H9 (cell line): ENCODE measurements around the gene RALGDS. TPM values are rescaled to one million over a fixed set of nuclear protein-coding genes. Genes with fewer than 3 reads are reported as not detected.

Source experiments
- DNase-seq: peaks from one replicate; pipeline ENCODE4 v3.0.0-alpha.2; 2017
- H2AFZ ChIP-seq: one replicate; pipeline ENCODE4 v1.6.1; 2013; ENCODE audit warnings: mild to moderate bottlenecking, low read length, control low read depth, moderate library complexity
- H2AK5ac ChIP-seq: 2 replicates; pipeline ENCODE4 v1.6.1; 2013; ENCODE audit warnings: low read length, control low read depth, mixed read lengths; ENCODE audit not compliant: insufficient read length
- H2BK120ac ChIP-seq: one replicate; pipeline ENCODE4 v1.6.1; 2013; ENCODE audit warnings: low read depth, mild to moderate bottlenecking, low read length, control low read depth, inconsistent platforms; ENCODE audit not compliant: poor library complexity, severe bottlenecking
- H2BK12ac ChIP-seq: 2 replicates; pipeline ENCODE4 v1.6.1; 2013; ENCODE audit warnings: low read length, control low read depth, mixed read lengths, low read depth; ENCODE audit not compliant: insufficient read length
- H2BK15ac ChIP-seq: 2 replicates; pipeline ENCODE4 v1.6.1; 2013; ENCODE audit warnings: low read depth, low read length, control low read depth
- H2BK20ac ChIP-seq: one replicate; pipeline ENCODE4 v1.6.1; 2013; ENCODE audit warnings: low read depth, mild to moderate bottlenecking, low read length, control low read depth, inconsistent platforms; ENCODE audit not compliant: poor library complexity, severe bottlenecking
- H2BK5ac ChIP-seq: 2 replicates; pipeline ENCODE4 v1.6.1; 2013; ENCODE audit warnings: low read length, control low read depth, mixed read lengths; ENCODE audit not compliant: insufficient read length
- H3K14ac ChIP-seq: 2 replicates; pipeline ENCODE4 v1.6.1; 2013; ENCODE audit warnings: low read length, control low read depth; ENCODE audit not compliant: insufficient read depth
- H3K18ac ChIP-seq: 2 replicates; pipeline ENCODE4 v1.6.1; 2013; ENCODE audit warnings: low read depth, mild to moderate bottlenecking, mixed read lengths, low read length, control low read depth; ENCODE audit not compliant: insufficient read length
- H3K23ac ChIP-seq: 2 replicates; pipeline ENCODE4 v1.6.1; 2013; ENCODE audit warnings: low read length, control low read depth, mixed read lengths, low read depth; ENCODE audit not compliant: insufficient read length
- H3K23me2 ChIP-seq: 2 replicates; pipeline ENCODE4 v1.6.1; 2013; ENCODE audit warnings: low read depth, mild to moderate bottlenecking, mixed read lengths, low read length, control low read depth; ENCODE audit not compliant: insufficient read length, poor library complexity, severe bottlenecking
- H3K27ac ChIP-seq: 2 replicates; pipeline ENCODE4 v1.5.1; 2013; ENCODE audit warnings: low read length, control low read depth, mixed read lengths, low read depth; ENCODE audit not compliant: insufficient read length
- H3K27me3 ChIP-seq: 2 replicates; pipeline ENCODE4 v1.6.1; 2013; ENCODE audit warnings: low read length, control low read depth, inconsistent platforms; ENCODE audit not compliant: insufficient read depth
- H3K4ac ChIP-seq: 2 replicates; pipeline ENCODE4 v1.6.1; 2013; ENCODE audit warnings: low read depth, mild to moderate bottlenecking, control low read depth, inconsistent platforms, low read length, moderate library complexity
- H3K4me1 ChIP-seq: 2 replicates; pipeline ENCODE4 v1.6.1; 2013; ENCODE audit warnings: low read length, control low read depth, inconsistent platforms; ENCODE audit not compliant: insufficient read depth
- H3K4me2 ChIP-seq: 2 replicates; pipeline ENCODE4 v1.6.1; 2013; ENCODE audit warnings: low read length, control low read depth, mixed read lengths; ENCODE audit not compliant: insufficient read length, insufficient read depth
- H3K56ac ChIP-seq: 2 replicates; pipeline ENCODE4 v1.6.1; 2013; ENCODE audit warnings: low read depth, mild to moderate bottlenecking, mixed read lengths, low read length, control low read depth; ENCODE audit not compliant: insufficient read length
- H3K79me1 ChIP-seq: 2 replicates; pipeline ENCODE4 v1.6.1; 2013; ENCODE audit warnings: low read depth, mild to moderate bottlenecking, moderate library complexity, low read length, control low read depth, inconsistent platforms; ENCODE audit not compliant: insufficient read depth, poor library complexity, severe bottlenecking
- H3K79me2 ChIP-seq: 2 replicates; pipeline ENCODE4 v1.6.1; 2013; ENCODE audit warnings: low read length, control low read depth, inconsistent platforms; ENCODE audit not compliant: insufficient read depth
- H3K9ac ChIP-seq: 2 replicates; pipeline ENCODE4 v1.6.1; 2013; ENCODE audit warnings: low read length, control low read depth, mixed read lengths; ENCODE audit not compliant: insufficient read length; ENCODE audit errors: extremely low read depth
- H3K9me3 ChIP-seq: one replicate; pipeline ENCODE4 v1.6.1; 2013; ENCODE audit warnings: low read depth, low read length, inconsistent platforms; ENCODE audit not compliant: control insufficient read depth
- H3T11ph ChIP-seq: one replicate; pipeline ENCODE4 v1.6.1; 2013; ENCODE audit warnings: mild to moderate bottlenecking, low read length, control low read depth, inconsistent platforms
- H4K20me1 ChIP-seq: one replicate; pipeline ENCODE4 v1.6.1; 2013; ENCODE audit not compliant: control insufficient read depth, insufficient read length, insufficient read depth
- H4K5ac ChIP-seq: 2 replicates; pipeline ENCODE4 v1.6.1; 2013; ENCODE audit warnings: low read depth, mild to moderate bottlenecking, mixed read lengths, low read length, control low read depth; ENCODE audit not compliant: insufficient read length
- H4K8ac ChIP-seq: replicated peaks from 2 replicates; pipeline ENCODE4 v1.6.1; 2013; ENCODE audit warnings: low read length, control low read depth, mixed read lengths, low read depth; ENCODE audit not compliant: insufficient read length
- H4K91ac ChIP-seq: 2 replicates; pipeline ENCODE4 v1.6.1; 2013; ENCODE audit warnings: low read depth, mild to moderate bottlenecking, moderate library complexity, mixed read lengths, low read length, control low read depth; ENCODE audit not compliant: insufficient read length
- H3K27ac Mint-ChIP-seq, 3 experiments: 2 replicates in 2 of 3; 3 replicates in 1 of 3; pipeline ENCODE4 v1.8.0; 2020 to 2021; ENCODE audit warnings: mixed read lengths in 3 of 3, mild to moderate bottlenecking in 1 of 3, moderate library complexity in 1 of 3
- H3K27me3 Mint-ChIP-seq: 2 replicates; pipeline ENCODE4 v1.8.0; 2021; ENCODE audit warnings: low read depth, mild to moderate bottlenecking, moderate library complexity, mixed read lengths
- H3K36me3 Mint-ChIP-seq, 3 experiments: 2 replicates in 2 of 3; 3 replicates in 1 of 3; pipeline ENCODE4 v1.8.0; 2020 to 2021; ENCODE audit warnings: low read depth in 3 of 3, mixed read lengths in 3 of 3; ENCODE audit not compliant: insufficient read depth in 1 of 3
- H3K4me1 Mint-ChIP-seq, 2 experiments: 2 replicates each; pipeline ENCODE4 v1.8.0; 2020; ENCODE audit warnings: mixed read lengths in 2 of 2
- H3K4me3 Mint-ChIP-seq, 2 experiments: 2 replicates in 1 of 2; 3 replicates in 1 of 2; pipeline ENCODE4 v1.8.0; 2020 to 2021; ENCODE audit warnings: mild to moderate bottlenecking in 2 of 2, mixed read lengths in 2 of 2, moderate library complexity in 1 of 2
- H3K9me3 Mint-ChIP-seq, 2 experiments: 2 replicates in 1 of 2; 3 replicates in 1 of 2; pipeline ENCODE4 v1.8.0; 2020; ENCODE audit warnings: mild to moderate bottlenecking in 2 of 2, mixed read lengths in 2 of 2, moderate library complexity in 1 of 2
- WGBS: extraction: QIAGEN DNeasy Blood & Tissue Kit; methylation state at CpG from one replicate; pipeline ENCODE4 v1.1.7; 2013; ENCODE audit warnings: missing lambda C conversion rate, low lambda C conversion rate, mixed read lengths; ENCODE audit not compliant: insufficient read length; ENCODE audit errors: extremely low coverage; 5-methylcytosine and 5-hydroxymethylcytosine counted together
- total RNA-seq: library from RNA; stranded (reverse); gene quantifications from 2 replicates; pipeline ENCODE4 v1.2.1, GENCODE V29; 2021
- TF ChIP-seq, protein P1 (sequence below): fragments of 200-600 bp; sonication (generic); conservative IDR thresholded peaks from 3 replicates; pipeline ENCODE4 v1.8.0; 2021; ENCODE audit warnings: antibody characterized with exemption, mild to moderate bottlenecking

Gene RALGDS
- total RNA-seq, 1 experiment from 2014 or later = 21.3 TPM

DNA sequence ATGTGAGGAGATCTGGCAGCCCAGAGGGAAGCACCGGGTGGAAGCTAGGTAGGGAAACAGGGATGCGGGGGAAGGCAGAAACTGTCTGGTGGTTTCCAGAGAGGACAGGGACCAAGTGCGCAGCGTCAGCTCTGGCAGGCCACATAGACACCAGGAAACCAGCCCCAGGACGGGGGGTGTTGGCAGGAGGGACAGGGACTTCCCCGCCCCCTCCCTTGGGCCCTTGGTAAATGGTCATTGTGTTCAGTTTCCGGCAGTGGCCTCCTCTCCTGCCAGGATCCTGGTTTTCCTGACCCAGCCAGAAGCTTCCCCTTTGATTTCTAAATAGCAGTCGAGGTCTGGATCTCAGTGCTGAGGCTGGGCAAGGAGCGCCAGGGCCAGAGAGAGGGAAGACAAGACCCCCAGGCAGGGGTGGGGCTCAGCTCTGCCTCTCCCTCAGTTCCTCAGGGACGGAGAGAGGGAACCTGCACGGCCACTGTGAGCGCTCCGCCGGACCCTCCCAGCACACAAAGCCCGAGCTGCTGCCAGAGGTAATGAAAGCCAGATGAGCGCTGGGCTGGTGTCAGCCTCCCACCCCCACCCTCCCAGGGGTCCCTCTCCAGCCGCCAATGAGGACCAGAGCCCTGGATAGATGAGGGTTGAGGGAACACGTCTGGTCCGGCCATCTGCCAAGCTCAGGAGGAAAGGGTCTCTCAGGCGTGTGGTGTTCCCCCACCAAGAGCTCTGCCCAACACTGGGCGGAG lies 1.8 kb downstream of the RALGDS start:
- no peak overlapping the region for H3K4ac ChIP-seq
- H3K4me1 Mint-ChIP-seq = peaks cover 9 to 29% of the 10 kb centered on the region in 2 experiments
- no peak overlapping the region for H3K9ac ChIP-seq
- H2AK5ac ChIP-seq = no peak overlapping the region
- H3K27ac ChIP-seq = no peak overlapping the region
- H3K27ac Mint-ChIP-seq = no peak overlapping the region
- H4K91ac ChIP-seq = no peak overlapping the region
- peaks cover 8% of the 10 kb centered on the region; the same call in 1 of the 2 replicates for H3K27me3 ChIP-seq
- H2BK120ac ChIP-seq = no peak overlapping the region
- H4K8ac ChIP-seq = no peak overlapping the region
- no peak overlapping the region for H3K18ac ChIP-seq
- TF ChIP-seq, protein P1, sequence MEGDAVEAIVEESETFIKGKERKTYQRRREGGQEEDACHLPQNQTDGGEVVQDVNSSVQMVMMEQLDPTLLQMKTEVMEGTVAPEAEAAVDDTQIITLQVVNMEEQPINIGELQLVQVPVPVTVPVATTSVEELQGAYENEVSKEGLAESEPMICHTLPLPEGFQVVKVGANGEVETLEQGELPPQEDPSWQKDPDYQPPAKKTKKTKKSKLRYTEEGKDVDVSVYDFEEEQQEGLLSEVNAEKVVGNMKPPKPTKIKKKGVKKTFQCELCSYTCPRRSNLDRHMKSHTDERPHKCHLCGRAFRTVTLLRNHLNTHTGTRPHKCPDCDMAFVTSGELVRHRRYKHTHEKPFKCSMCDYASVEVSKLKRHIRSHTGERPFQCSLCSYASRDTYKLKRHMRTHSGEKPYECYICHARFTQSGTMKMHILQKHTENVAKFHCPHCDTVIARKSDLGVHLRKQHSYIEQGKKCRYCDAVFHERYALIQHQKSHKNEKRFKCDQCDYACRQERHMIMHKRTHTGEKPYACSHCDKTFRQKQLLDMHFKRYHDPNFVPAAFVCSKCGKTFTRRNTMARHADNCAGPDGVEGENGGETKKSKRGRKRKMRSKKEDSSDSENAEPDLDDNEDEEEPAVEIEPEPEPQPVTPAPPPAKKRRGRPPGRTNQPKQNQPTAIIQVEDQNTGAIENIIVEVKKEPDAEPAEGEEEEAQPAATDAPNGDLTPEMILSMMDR = no peak
- H3K23ac ChIP-seq = no peak overlapping the region
- no peak overlapping the region for H2BK12ac ChIP-seq
- no peak overlapping the region for H2AFZ ChIP-seq
- H3K56ac ChIP-seq = no peak overlapping the region
- H2BK20ac ChIP-seq = no peak overlapping the region
- H3K4me1 ChIP-seq = peaks cover 3% of the 10 kb centered on the region; the same call in 1 of the 2 replicates
- H2BK15ac ChIP-seq = no peak overlapping the region
- peaks cover 45% of the 10 kb centered on the region for H3K27me3 Mint-ChIP-seq
- no peaks in the 10 kb centered on the region for H3K79me1 ChIP-seq
- H3K9me3 Mint-ChIP-seq = no peaks in the 10 kb centered on the region
- no peak overlapping the region for H4K5ac ChIP-seq
- H3T11ph ChIP-seq = no peak overlapping the region
- peaks cover 9% of the 10 kb centered on the region for H3K23me2 ChIP-seq
- DNase-seq = no peak
- H3K4me2 ChIP-seq = no peak overlapping the region
- H3K4me3 Mint-ChIP-seq = peak overlapping the region; percentile 46 to 64; a peak in 3 of 5 replicates
- no peaks in the 10 kb centered on the region for H3K79me2 ChIP-seq
- no peak overlapping the region for H3K14ac ChIP-seq
- WGBS = no CpG with 5 or more reads among the region's 21 CpGs
- H2BK5ac ChIP-seq = no peak overlapping the region
- H4K20me1 ChIP-seq = peaks cover 8% of the 10 kb centered on the region
- H3K9me3 ChIP-seq = no peaks in the 10 kb centered on the region
- no peaks in the 10 kb centered on the region; a peak in 1 of 7 replicates for H3K36me3 Mint-ChIP-seq
